A549 (cell line): ENCODE results near the gene PAPPA.

Experiments used
- CHD2 ChIP-seq: fragments of 150-350 bp; IDR thresholded peaks from 2 replicates; pipeline ENCODE4 v1.6.1; 2014; ENCODE audit warnings: low read length; ENCODE audit not compliant: partially characterized antibody
- CTCF ChIP-seq: fragments of >200 bp; sonication (Bioruptor Twin); formaldehyde crosslinking; IDR thresholded peaks from 3 replicates; pipeline ENCODE4 v1.5.1; 2016
- HOXA7 ChIP-seq: fragments of 250-450 bp; sonication (Bioruptor Pico); IDR thresholded peaks from 2 replicates; pipeline ENCODE4 v1.5.0; 2020; ENCODE audit warnings: mild to moderate bottlenecking, moderate library complexity
- MAFK ChIP-seq: fragments of 450-650 bp; IDR thresholded peaks from 2 replicates; pipeline ENCODE4 v1.6.1; 2014; ENCODE audit not compliant: partially characterized antibody
- MAX ChIP-seq: IDR thresholded peaks from 2 replicates; pipeline ENCODE4 v1.6.1; 2012
- NFE2L2 ChIP-seq: fragments of 150-350 bp; conservative IDR thresholded peaks from 2 replicates; pipeline ENCODE4 v1.6.1; 2014; ENCODE audit warnings: low read length
- PBX3 ChIP-seq: IDR thresholded peaks from 2 replicates; pipeline ENCODE4 v1.6.1; 2012
- REST ChIP-seq: fragments of 200-600 bp; sonication (generic); IDR thresholded peaks from 2 replicates; pipeline ENCODE4 v1.6.1; 2016; ENCODE audit warnings: antibody characterized with exemption, mild to moderate bottlenecking, moderate library complexity
- SMC3 ChIP-seq: fragments of >200 bp; sonication (Bioruptor Twin); formaldehyde crosslinking; IDR thresholded peaks from 3 replicates; pipeline ENCODE4 v1.6.1; 2018; ENCODE audit warnings: inconsistent platforms

GRCh38 chr9:116422119-116422979 lies 268.8 kb downstream of the PAPPA start:
- TF ChIP-seq CTCF = no peak
- no peak for TF ChIP-seq REST
- TF ChIP-seq NFE2L2 = no peak
- no peak for TF ChIP-seq PBX3
- TF ChIP-seq SMC3 = no peak
- no peak for TF ChIP-seq MAX
- TF ChIP-seq CHD2 = no peak
- TF ChIP-seq MAFK = no peak
- no peak for TF ChIP-seq HOXA7 (CRISPR knock-in tag)
